Measurements from ENCODE around the gene TUBB.

DNA sequence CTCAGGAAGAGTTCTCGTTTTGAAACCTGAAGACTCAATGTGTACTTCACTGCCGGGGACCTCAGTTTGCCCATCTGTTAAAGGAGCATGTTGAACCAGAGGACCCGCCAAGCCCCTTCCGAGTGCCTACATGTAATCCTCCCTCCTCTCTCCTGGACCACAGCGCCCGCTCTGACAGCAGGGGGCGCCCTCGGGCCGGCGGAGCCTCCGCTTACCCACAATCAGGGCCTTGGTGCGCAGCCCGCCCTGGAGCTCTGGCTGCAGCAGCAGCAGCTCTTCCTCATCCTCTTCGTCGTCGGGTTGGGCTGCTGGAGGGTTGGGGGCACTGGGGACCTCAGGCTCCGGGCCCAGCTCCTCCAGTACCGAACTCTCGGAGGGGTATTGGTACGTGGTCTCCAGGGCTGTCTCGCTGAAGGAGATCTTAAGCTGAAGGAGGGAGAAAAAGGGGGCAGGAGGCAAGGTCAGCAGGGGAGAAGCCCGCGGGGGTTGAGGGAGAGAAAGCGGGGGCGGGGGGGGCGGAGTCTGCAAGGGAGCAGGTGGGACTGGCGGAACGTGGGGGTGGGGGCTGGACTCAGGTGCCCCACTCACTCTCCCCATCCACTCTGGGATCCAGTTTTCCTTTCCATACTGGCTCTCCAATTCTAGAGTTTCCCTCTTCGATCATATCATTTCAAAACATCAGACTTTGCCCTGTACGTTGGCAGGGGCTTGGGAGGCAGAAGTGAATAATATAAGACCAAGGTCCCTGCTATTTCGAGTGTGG lies 41.0 kb upstream of the TUBB start:
- TF ChIP-seq, protein P1, sequence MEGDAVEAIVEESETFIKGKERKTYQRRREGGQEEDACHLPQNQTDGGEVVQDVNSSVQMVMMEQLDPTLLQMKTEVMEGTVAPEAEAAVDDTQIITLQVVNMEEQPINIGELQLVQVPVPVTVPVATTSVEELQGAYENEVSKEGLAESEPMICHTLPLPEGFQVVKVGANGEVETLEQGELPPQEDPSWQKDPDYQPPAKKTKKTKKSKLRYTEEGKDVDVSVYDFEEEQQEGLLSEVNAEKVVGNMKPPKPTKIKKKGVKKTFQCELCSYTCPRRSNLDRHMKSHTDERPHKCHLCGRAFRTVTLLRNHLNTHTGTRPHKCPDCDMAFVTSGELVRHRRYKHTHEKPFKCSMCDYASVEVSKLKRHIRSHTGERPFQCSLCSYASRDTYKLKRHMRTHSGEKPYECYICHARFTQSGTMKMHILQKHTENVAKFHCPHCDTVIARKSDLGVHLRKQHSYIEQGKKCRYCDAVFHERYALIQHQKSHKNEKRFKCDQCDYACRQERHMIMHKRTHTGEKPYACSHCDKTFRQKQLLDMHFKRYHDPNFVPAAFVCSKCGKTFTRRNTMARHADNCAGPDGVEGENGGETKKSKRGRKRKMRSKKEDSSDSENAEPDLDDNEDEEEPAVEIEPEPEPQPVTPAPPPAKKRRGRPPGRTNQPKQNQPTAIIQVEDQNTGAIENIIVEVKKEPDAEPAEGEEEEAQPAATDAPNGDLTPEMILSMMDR (IDR thresholded peaks at IDR 0.05; ENCODE audit: low read length): peak; percentile 96
- TF ChIP-seq EZH2phosphoT487 (IDR thresholded peaks at IDR 0.05; ENCODE audit: low read length): no peak
